CD4-positive, alpha-beta memory T cell (primary cell): Measurements from ENCODE around the gene CKS1B. TPM values are rescaled to one million over a fixed set of nuclear protein-coding genes. Genes with fewer than 3 reads are reported as not detected.
A peak's percentile ranks its signal among the peaks of the same experiment; 100 is the strongest.

Experiments used
- CTCF ChIA-PET: fragments of 350-600 bp; sonication (Branson Sonifier 250); formaldehyde crosslinking; loops from one replicate; lab custom pipeline; 2021; ENCODE audit warnings: inconsistent platforms; ENCODE audit not compliant: partially characterized antibody; lab: Charles Lee
- POLR2A ChIA-PET: fragments of 350-600 bp; sonication (Branson Sonifier 250); formaldehyde crosslinking; loops from one replicate; lab custom pipeline; 2021; ENCODE audit not compliant: partially characterized antibody; lab: Charles Lee
- DNase-seq, 5 donors: peaks; one replicate each; pipeline versions ENCODE4 v3.0.0 to v3.0.0-alpha.2; 2020 to 2022; ENCODE audit warnings: mixed read lengths in 1 of 5
- H3K27ac ChIP-seq: one replicate; pipeline ENCODE4 v1.7.0; 2013; ENCODE audit warnings: low read depth, low read length
- H3K27me3 ChIP-seq: 2 replicates; pipeline ENCODE4 v1.7.0; 2013; ENCODE audit warnings: mild to moderate bottlenecking, low read length, moderate library complexity; ENCODE audit not compliant: insufficient read depth
- H3K36me3 ChIP-seq: 2 replicates; pipeline ENCODE4 v1.7.0; 2013; ENCODE audit warnings: mild to moderate bottlenecking, low read length, moderate library complexity; ENCODE audit not compliant: insufficient read depth
- H3K4me1 ChIP-seq: 2 replicates; pipeline ENCODE4 v1.7.0; 2013; ENCODE audit warnings: mild to moderate bottlenecking, low read length, moderate library complexity; ENCODE audit not compliant: insufficient read depth
- H3K4me3 ChIP-seq, 2 donors: one replicate each; pipeline ENCODE4 v1.7.0; 2013; ENCODE audit warnings: low read length in 2 of 2, mild to moderate bottlenecking in 1 of 2
- H3K9me3 ChIP-seq, 2 donors: one replicate each; pipeline ENCODE4 v1.7.0; 2013; ENCODE audit warnings: low read length in 2 of 2, control low read depth in 1 of 2; ENCODE audit not compliant: control insufficient read depth in 1 of 2
- H3K27ac Mint-ChIP-seq, 7 donors: one replicate each; pipeline ENCODE4 v1.8.0; 2020 to 2021; ENCODE audit warnings: mixed read lengths in 7 of 7, mild to moderate bottlenecking in 6 of 7, inconsistent platforms in 3 of 7, moderate library complexity in 3 of 7
- H3K27me3 Mint-ChIP-seq, 2 donors: one replicate each; pipeline ENCODE4 v1.8.0; 2020 to 2021; ENCODE audit warnings: mixed read lengths in 2 of 2
- H3K36me3 Mint-ChIP-seq, 2 donors: one replicate each; pipeline ENCODE4 v1.8.0; 2020 to 2021; ENCODE audit warnings: mixed read lengths in 2 of 2, inconsistent platforms in 1 of 2, mild to moderate bottlenecking in 1 of 2
- H3K4me1 Mint-ChIP-seq, 4 donors: one replicate each; pipeline ENCODE4 v1.8.0; 2020 to 2021; ENCODE audit warnings: mixed read lengths in 4 of 4, mild to moderate bottlenecking in 1 of 4
- H3K4me3 Mint-ChIP-seq, 8 donors: one replicate each; pipeline ENCODE4 v1.8.0; 2020 to 2021; ENCODE audit warnings: mixed read lengths in 8 of 8, mild to moderate bottlenecking in 7 of 8, moderate library complexity in 6 of 8, inconsistent platforms in 3 of 8
- H3K9me3 Mint-ChIP-seq, 8 donors: one replicate each; pipeline ENCODE4 v1.8.0; 2020 to 2021; ENCODE audit warnings: mixed read lengths in 8 of 8, mild to moderate bottlenecking in 5 of 8, inconsistent platforms in 3 of 8, moderate library complexity in 1 of 8
- intact Hi-C: fragments of 100-400 bp; cut with micrococcal nuclease; formaldehyde crosslinking; loops from one replicate; pipeline ENCODE4 v1.15.1; 2023
- polyA plus RNA-seq, 2 donors: library from polyadenylated mRNA; unstranded; fragments of 300-500 nt; fragmentation: Illumina TruSeq; gene quantifications; one replicate each; pipeline ENCODE4 v1.2.3, GENCODE V29; 2021
- total RNA-seq, 2 experiments: library from RNA; stranded (reverse); gene quantifications; one replicate each; pipeline ENCODE4 v1.2.3, GENCODE V29; 2021

CKS1B gene
- total and polyA plus RNA-seq, 4 experiments from 2014 or later, result 12.2 to 67.9 (median 31.6) TPM

- peaks cover 59% of the 10 kb centered on the region for H3K4me1 ChIP-seq
- CTCF ChIA-PET, result interaction anchor here (0.8 to 16.3 kb wide), 3 partner anchors 13 to 46 kb away, joined by 4 to 381 read pairs (median 30); partner anchors contain the start of genes FLAD1 and PBXIP1
- no peaks in the 10 kb centered on the region for H3K9me3 ChIP-seq
- Mint-ChIP-seq H3K4me3 (peak overlapping the region; percentile 88 to 99 (median 96)), H3K36me3 (peaks cover 0 to 26% of the 10 kb centered on the region in 2 donors), H3K27ac (peak overlapping the region; percentile 90 to 99 (median 95)), H3K27me3 (no peaks in the 10 kb centered on the region), H3K9me3 (peaks cover 0 to 2% (median 0%) of the 10 kb centered on the region in 8 donors), H3K4me1 (peaks cover 39 to 78% (median 51%) of the 10 kb centered on the region in 4 donors)
- DNase-seq, result peak; percentile 95 to 98 (median 97)
- peak overlapping the region; percentile 92 for H3K27ac ChIP-seq
- H3K36me3 ChIP-seq, result no peaks in the 10 kb centered on the region
- intact Hi-C loops, result loop anchor here (1.0 to 5.0 kb wide), 5 partner anchors 8 to 445 kb away; partner anchors contain the start of genes ADAM15, PMVK and UBE2Q1
- H3K4me3 ChIP-seq, result peak overlapping the region; percentile 78 to 80
- no peaks in the 10 kb centered on the region for H3K27me3 ChIP-seq
- POLR2A ChIA-PET, result interaction anchor here (0.6 to 38.9 kb wide), 9 partner anchors 9 to 84 kb away, joined by 3 to 1543 read pairs (median 5); partner anchors contain the start of genes CKS1B, EFNA4, FLAD1 and LENEP
Observed at GRCh38 chr1:155001675-155002463, 27.4 kb downstream of the CKS1B start.

GRCh38 chr1:155002464-155003226 is 28.2 kb downstream of the CKS1B start, which contains the start of gene ZBTB7B:
Gene ZBTB7B, plus strand, starts transcription at chr1:155002802. Its CDS starts 11,859 bp downstream, at chr1:155014661.
- peak in 1 of 5 donors; percentile 23 for DNase-seq
- no peaks in the 10 kb centered on the region for H3K9me3 Mint-ChIP-seq
- intact Hi-C loops, result loop anchor here (1.0 to 5.0 kb wide), 5 partner anchors 8 to 445 kb away; partner anchors contain the start of genes ADAM15, PMVK and UBE2Q1
- no peaks in the 10 kb centered on the region for H3K9me3 ChIP-seq
- peaks cover 0 to 26% of the 10 kb centered on the region in 2 donors for H3K36me3 Mint-ChIP-seq
- no peaks in the 10 kb centered on the region for H3K36me3 ChIP-seq
- H3K4me3 ChIP-seq, result peak within 1 kb of the TSS; percentile 91 to 95
- peaks cover 39 to 80% (median 49%) of the 10 kb centered on the region in 4 donors for H3K4me1 Mint-ChIP-seq
- CTCF ChIA-PET, result interaction anchor here (1.3 to 16.3 kb wide), 2 partner anchors 12 to 15 kb away, joined by 4 to 381 read pairs; no protein-coding TSS in a partner anchor
- peak within 1 kb of the TSS; percentile 92 for H3K27ac ChIP-seq
- no peaks in the 10 kb centered on the region for H3K27me3 ChIP-seq
- H3K4me3 Mint-ChIP-seq, result peak within 1 kb of the TSS; percentile 95 to 99 (median 98)
- POLR2A ChIA-PET, result interaction anchor here (0.8 to 38.9 kb wide), 8 partner anchors 10 to 83 kb away, joined by 3 to 1543 read pairs (median 5); partner anchors contain the start of genes CKS1B, FLAD1, LENEP and PBXIP1
- peak within 1 kb of the TSS; percentile 90 to 99 (median 97) for H3K27ac Mint-ChIP-seq
- H3K27me3 Mint-ChIP-seq, result no peaks in the 10 kb centered on the region
- peaks cover 62% of the 10 kb centered on the region for H3K4me1 ChIP-seq

GRCh38 chr1:155003227-155003765 is 28.8 kb downstream of the CKS1B start:
- H3K4me3 Mint-ChIP-seq, result peak overlapping the region; percentile 95 to 99 (median 98)
- peak overlapping the region; percentile 90 to 98 (median 97) for H3K27ac Mint-ChIP-seq
- H3K4me1 Mint-ChIP-seq, result peaks cover 36 to 79% (median 46%) of the 10 kb centered on the region in 4 donors
- peaks cover 62% of the 10 kb centered on the region for H3K4me1 ChIP-seq
- no peaks in the 10 kb centered on the region for H3K9me3 ChIP-seq
- no peaks in the 10 kb centered on the region for H3K27me3 Mint-ChIP-seq
- peak overlapping the region; percentile 86 for H3K27ac ChIP-seq
- POLR2A ChIA-PET, result interaction anchor here (0.8 to 38.9 kb wide), 4 partner anchors 11 to 66 kb away, joined by 3 to 1543 read pairs (median 158); partner anchors contain the start of genes CKS1B, FLAD1, PBXIP1 and PYGO2
- H3K27me3 ChIP-seq, result no peaks in the 10 kb centered on the region
- peaks cover 0 to 26% of the 10 kb centered on the region in 2 donors for H3K36me3 Mint-ChIP-seq
- DNase-seq, result peak in 2 of 5 donors; percentile 20 to 59
- intact Hi-C loops, result loop anchor here (5.0 kb wide), 2 partner anchors 49 to 446 kb away; partner anchors contain the start of genes ADAM15 and UBE2Q1
- peak overlapping the region; percentile 91 to 95 for H3K4me3 ChIP-seq
- no peaks in the 10 kb centered on the region for H3K9me3 Mint-ChIP-seq
- CTCF ChIA-PET, result interaction anchor here (1.3 to 16.3 kb wide), 2 partner anchors 11 to 16 kb away, joined by 4 to 381 read pairs; no protein-coding TSS in a partner anchor
- H3K36me3 ChIP-seq, result no peaks in the 10 kb centered on the region

- DNase-seq, result no peak
- Histone ChIP-seq H3K36me3 (no peaks in the 10 kb centered on the region), H3K4me1 (peaks cover 61% of the 10 kb centered on the region), H3K9me3 (no peaks in the 10 kb centered on the region), H3K27ac (peak overlapping the region; percentile 86), H3K4me3 (peak overlapping the region; percentile 91 to 95), H3K27me3 (no peaks in the 10 kb centered on the region)
- intact Hi-C loops, result loop anchor here (5.0 kb wide), 2 partner anchors 48 to 447 kb away; partner anchors contain the start of genes ADAM15 and UBE2Q1
- Mint-ChIP-seq H3K27ac (peak overlapping the region; percentile 90 to 98 (median 97)), H3K4me1 (peaks cover 36 to 80% (median 45%) of the 10 kb centered on the region in 4 donors), H3K27me3 (no peaks in the 10 kb centered on the region), H3K36me3 (peaks cover 0 to 26% of the 10 kb centered on the region in 2 donors), H3K4me3 (peak overlapping the region; percentile 95 to 99 (median 98)), H3K9me3 (no peaks in the 10 kb centered on the region)
- ChIA-PET POLR2A (interaction anchor here (0.7 to 38.9 kb wide), 6 partner anchors 8 to 169 kb away, joined by 3 to 1543 read pairs (median 4); partner anchors contain the start of genes CKS1B, FLAD1, KRTCAP2 and PBXIP1), CTCF (interaction anchor here (0.6 to 16.3 kb wide), 4 partner anchors 11 to 41 kb away, joined by 3 to 381 read pairs (median 4); partner anchors contain the start of gene CKS1B)
Observed at GRCh38 chr1:155003766-155004351, 29.4 kb downstream of the CKS1B start.

GRCh38 chr1:155004352-155005075 is 30.0 kb downstream of the CKS1B start:
- ChIA-PET CTCF (interaction anchor here (0.6 to 16.3 kb wide), 4 partner anchors 10 to 42 kb away, joined by 3 to 381 read pairs (median 4); partner anchors contain the start of gene CKS1B), POLR2A (interaction anchor here (0.7 to 38.9 kb wide), 5 partner anchors 9 to 168 kb away, joined by 3 to 1543 read pairs (median 5); partner anchors contain the start of genes CKS1B, FLAD1, KRTCAP2 and PBXIP1)
- Mint-ChIP-seq H3K9me3 (no peaks in the 10 kb centered on the region), H3K4me1 (peaks cover 33 to 80% (median 42%) of the 10 kb centered on the region in 4 donors), H3K27ac (peak overlapping the region; percentile 89 to 97 (median 94)), H3K36me3 (peaks cover 0 to 27% of the 10 kb centered on the region in 2 donors), H3K27me3 (no peaks in the 10 kb centered on the region), H3K4me3 (peak overlapping the region; percentile 88 to 99 (median 96))
- intact Hi-C loops, result loop anchor here (5.0 kb wide), 2 partner anchors 48 to 447 kb away; partner anchors contain the start of genes ADAM15 and UBE2Q1
- DNase-seq, result peak in 2 of 5 donors; percentile 20 to 48
- no peaks in the 10 kb centered on the region for H3K27me3 ChIP-seq
- H3K4me3 ChIP-seq, result peak overlapping the region; percentile 91 to 95
- H3K4me1 ChIP-seq, result peaks cover 57% of the 10 kb centered on the region
- peak overlapping the region; percentile 86 for H3K27ac ChIP-seq
- no peaks in the 10 kb centered on the region for H3K36me3 ChIP-seq
- no peaks in the 10 kb centered on the region for H3K9me3 ChIP-seq
